Activated T-helper 9 cell treated with anti-CD3 and anti-CD28 coated beads, Interleukin-2, amount 50 U/mL, for 16 hours (primary cell): ENCODE data around the gene MYF6.

ENCODE experiments used
- DNase-seq: peaks from one replicate; pipeline ENCODE4 v3.0.0-alpha.2; 2020; ENCODE audit warnings: low read depth

The MYF6 gene

DNA sequence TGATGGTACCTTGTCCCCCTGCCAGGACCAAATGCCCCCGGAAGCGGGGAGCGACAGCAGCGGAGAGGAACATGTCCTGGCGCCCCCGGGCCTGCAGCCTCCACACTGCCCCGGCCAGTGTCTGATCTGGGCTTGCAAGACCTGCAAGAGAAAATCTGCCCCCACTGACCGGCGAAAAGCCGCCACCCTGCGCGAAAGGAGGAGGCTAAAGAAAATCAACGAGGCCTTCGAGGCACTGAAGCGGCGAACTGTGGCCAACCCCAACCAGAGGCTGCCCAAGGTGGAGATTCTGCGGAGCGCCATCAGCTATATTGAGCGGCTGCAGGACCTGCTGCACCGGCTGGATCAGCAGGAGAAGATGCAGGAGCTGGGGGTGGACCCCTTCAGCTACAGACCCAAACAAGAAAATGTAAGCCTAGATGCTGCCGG, 410 bp downstream of the MYF6 start:
- no peak for DNase-seq

DNA sequence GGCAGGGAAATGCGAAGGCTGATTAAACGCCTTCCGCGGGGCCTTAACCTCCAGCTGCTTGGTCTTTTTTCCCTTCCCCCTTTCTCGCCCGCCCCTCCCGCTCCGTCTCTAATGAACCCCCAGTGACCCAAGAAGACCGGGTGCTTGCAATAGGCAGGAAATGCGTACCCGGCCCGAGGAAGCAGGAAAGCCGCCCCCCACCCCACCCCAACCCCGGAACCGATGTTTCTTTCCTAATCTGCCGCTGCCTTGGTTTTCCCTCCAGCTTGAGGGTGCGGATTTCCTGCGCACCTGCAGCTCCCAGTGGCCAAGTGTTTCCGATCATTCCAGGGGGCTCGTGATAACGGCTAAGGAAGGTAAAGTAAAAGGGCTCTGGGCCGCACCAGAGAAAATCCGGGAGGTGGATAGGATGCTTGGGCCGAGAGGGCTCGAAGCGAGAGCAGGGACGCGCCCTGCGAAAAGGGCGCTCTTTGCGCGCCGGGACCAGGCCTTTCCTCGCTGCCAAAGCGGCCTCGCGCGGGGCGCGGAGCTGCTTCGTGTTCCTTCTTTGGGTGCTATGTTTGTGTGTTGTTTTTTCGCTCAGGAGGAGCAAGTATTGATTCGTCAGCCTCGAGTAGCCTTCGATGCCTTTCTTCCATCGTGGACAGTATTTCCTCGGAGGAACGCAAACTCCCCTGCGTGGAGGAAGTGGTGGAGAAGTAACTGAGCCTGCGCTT, 983 bp downstream of the MYF6 start:
- no peak for DNase-seq

DNA sequence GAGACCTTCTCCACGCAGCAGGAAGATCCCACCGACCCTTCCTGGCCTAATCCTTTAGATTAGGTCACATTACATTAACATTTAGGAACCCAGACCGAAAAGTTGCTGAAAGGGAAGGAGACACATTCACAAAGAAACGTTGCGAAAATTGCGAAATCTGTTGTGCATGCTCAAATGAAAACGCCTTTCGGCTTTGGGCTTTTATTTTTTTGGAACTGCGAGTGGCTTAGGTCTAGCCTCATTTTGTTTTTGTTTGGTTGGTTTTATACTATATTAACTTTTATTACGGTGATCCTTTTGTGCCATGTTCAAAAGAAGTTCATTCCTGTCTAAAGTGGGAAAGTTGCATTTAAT, 1.5 kb downstream of the MYF6 start:
- DNase-seq = no peak

DNA sequence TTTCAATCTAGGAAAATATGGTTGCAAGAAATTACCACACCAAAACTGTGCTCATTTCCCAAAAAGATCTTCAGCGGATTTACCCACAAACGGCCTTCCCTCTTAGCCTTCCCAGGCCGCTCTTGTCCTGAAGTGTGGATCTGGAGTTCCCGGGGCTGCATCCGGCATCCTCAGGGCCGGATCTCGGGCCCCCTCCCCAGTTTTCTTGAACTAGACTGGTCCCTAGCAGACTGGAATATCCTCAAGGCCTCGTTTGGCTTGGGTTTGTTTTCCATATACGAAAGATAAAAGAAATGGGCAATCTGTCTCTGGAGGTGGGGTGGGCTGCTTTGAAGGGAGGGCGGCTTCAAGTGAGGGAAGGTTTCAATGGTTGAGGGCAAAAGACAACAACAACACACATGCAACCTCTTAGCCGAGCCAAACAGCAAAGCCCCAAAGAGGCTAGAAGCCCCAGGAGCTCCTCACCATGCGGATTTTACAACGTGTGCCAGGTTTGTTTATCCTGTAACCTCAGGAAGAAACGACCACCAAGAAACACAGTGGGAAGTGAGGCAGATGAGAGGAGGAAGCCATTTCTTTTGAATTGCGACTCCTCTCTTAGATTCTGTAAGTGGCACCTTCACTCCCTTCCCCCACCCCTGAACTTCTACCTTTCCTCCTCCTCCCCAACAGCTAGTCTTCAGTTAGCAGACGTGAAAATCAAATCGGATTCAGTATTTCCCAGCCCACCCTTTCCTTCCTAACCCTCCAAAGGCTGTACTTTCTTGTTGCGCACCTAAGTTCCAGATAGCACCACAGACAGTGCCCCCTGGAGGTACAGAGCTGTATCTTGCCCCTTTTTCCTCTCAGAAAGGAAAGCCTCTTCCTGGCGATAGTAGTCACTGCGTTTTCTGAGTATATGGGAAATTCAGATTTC, 2.6 kb downstream of the MYF6 start:
- DNase-seq = no peak

DNA sequence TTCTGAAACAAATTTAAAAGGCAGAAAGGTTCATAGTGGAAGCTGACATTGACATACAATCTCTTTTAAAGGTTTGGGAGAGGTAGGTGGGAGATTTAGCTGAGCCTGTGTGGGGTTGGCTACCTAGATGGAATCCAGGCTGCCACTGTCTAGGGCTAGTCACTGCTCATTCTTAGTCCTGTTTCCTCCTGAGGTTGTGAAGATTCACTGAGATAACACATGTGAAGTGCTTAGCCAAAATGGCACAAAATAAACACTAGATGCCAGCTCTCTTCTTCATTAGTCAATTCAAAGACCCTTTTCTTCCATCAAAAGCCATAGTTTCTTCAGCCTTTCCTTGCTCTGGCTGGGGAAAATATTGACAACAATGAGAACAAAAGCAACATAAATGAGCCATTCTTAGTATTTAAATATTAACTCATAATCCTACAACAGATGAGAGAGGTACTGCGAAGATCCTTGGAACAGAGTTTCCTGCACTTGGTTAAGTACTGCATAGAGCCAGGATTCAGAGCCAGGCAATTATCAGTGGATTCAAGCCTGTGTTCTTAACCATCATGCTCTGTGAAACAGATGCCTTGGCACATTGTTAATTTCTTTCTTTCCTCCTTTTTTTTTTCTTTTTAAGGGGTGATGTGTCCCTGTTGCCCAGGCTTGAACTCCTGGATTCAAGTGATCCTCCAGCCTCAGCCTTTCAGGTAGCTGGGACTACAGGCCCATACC, 3.5 kb downstream of the MYF6 start:
- no peak for DNase-seq

DNA sequence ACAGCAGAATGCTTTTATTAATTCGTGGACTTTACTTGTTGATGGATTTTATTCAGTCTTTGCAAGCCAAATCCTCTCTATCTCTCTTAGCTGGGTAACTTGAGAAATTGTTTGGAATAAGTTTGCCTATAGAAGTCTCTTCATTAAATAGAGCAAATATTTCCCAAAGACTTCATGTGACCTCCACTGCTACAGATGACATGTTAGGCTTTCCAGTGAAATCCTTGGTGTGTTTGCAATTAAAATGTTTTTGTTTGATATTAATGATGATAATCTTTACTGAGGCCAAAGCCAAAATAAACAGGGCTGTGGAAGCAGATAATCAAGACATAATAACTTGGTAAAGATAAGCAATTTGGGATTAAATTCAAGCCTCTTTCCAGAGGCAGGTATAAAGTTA, 4.4 kb downstream of the MYF6 start:
- no peak for DNase-seq

DNA sequence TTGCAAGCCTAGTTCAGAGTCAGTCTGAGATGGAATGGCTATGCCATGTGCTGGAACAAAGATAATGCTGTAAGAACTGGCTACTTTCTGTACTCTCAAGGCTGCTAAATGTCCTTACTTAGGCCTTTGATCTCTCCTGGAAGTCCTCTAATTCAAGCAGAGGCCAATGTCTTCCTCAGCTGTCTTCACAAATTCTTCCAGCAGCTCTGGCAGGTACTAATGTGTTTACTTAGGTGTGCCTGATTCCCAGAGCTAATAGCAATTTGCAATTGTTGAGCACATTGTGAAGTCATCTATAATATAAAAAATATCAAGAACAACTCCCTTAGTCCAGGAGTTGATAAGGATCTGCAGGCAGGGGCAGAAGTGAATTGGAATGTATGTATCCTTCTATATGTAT, 5.4 kb downstream of the MYF6 start:
- no peak for DNase-seq

DNA sequence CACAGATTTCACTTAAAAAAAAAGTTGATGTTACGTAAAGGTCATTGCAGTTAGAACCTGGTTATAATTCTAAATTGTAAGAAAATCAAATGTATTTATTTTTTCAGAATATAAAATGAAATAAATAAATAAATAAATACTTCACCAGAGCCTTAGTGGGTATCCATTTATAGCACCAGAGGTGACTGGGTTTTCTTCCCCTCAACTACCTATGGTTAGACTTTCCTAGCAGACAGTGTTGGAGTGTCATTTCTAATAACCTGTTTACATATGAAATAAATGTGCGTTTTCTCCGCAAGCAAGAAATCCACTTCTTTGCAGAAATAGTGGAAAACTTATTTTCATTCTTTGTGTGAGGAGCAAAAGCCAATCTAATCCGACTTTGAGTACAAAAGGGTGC, 6.0 kb downstream of the MYF6 start:
- no peak for DNase-seq

DNA sequence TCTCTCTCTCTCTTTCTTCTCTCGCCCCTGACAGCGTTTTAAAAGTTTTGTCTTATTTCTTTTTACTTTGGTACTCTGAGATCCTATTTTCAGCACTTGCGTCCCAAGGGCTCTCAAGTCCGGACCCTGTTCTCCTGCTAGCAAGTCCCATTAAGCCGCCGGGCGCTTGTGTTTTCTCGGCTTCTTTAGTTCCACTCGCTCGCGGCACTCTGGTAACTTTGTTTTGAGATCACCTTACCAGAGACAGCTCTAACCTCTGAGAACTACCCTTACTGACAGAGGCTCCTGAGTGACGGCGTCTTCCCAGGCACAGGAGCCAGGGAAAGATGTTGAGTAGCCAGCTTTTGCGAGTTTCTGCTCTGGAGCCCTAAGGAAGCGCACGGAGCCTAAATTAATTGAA, 6.6 kb downstream of the MYF6 start:
- DNase-seq = no peak

DNA sequence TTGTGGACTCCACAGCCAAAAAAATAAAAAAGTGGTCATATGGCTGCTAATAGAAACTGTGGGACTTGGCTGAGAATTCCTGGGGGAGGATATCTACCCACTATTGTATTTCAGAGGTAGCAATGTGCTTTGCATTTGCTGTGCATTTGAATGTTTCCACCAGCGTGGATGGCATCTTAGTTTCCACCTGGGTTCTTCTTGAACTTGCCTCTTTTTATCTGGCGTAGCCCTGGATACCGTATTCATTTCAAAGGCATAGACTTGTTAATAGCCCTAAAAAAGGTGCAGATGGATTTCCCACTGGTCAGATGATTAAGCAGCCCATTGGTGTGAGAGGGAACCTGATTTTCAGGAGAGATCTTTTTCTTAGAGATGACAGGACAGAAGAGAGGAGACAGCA, 7.4 kb downstream of the MYF6 start:
- DNase-seq = no peak

DNA sequence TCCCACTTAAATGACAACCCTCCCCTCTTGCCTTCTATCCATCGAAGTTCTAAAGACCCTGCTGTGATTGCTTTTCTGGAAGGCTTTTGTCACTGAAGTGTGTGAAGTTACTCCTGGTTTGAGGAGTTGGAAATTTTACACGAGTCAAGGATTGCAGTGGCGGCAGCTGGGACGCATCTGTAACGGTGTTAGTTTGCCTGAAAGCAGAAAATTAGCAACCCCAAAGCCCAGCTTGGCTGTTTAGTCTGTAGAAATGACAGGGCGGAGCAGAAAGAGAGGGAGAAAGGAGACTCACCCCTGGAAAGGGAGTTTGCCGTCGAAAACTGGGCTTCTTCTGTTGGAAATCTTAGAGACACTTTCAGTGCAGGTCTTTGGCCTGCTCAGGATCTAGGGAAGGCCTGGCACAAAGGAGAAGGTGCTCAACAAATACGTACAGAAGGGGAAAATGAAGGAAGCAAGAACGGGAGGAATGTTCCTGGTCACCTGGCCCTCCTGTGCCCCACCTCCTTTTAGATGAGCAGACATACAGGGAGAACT, 8.3 kb downstream of the MYF6 start:
- DNase-seq = no peak

DNA sequence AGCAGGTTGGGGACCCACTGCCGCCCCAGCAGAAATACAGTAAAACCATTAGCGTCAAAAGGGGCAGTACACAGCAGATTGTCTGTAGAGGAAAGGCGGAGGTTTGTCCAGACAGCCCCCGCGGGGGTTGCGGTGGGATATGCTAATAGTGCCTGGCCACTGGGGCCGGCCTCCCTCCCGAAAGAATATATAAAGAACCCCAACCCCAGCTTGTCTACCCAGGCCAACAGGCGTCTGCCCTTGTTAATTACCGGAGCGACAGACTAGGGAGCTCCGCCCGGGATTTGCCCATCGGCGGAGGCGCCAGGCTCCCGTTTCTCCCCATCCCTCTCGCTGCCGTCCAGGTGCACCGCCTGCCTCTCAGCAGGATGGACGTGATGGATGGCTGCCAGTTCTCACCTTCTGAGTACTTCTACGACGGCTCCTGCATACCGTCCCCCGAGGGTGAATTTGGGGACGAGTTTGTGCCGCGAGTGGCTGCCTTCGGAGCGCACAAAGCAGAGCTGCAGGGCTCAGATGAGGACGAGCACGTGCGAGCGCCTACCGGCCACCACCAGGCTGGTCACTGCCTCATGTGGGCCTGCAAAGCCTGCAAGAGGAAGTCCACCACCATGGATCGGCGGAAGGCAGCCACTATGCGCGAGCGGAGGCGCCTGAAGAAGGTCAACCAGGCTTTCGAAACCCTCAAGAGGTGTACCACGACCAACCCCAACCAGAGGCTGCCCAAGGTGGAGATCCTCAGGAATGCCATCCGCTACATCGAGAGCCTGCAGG, 9.4 kb downstream of the MYF6 start, which contains the start of gene MYF5:
Gene MYF5, plus strand, starts transcription at position 217 of the 774 bp plus-strand sequence. Its CDS starts 152 bp downstream, at position 369.
- no peak for DNase-seq

DNA sequence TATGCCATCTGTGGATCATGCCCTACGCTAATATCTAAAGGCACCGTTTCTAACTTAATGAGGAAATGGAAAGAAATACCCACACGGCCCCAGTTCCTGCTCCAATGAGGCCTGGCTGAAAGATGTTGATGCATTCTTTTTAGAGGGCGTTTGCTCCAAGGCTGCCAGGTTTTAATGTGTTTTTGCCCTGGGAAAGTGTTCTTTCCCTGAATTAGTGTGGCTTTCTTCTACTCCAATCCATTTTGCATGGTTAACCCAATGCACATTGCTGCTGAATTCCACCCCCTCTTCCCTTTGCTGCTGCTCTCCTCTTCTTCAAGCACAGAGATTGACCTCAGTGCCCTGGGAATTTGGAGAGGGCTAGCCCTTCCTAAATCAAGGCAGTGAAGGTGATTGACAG, 10.4 kb downstream of the MYF6 start:
- no peak for DNase-seq

DNA sequence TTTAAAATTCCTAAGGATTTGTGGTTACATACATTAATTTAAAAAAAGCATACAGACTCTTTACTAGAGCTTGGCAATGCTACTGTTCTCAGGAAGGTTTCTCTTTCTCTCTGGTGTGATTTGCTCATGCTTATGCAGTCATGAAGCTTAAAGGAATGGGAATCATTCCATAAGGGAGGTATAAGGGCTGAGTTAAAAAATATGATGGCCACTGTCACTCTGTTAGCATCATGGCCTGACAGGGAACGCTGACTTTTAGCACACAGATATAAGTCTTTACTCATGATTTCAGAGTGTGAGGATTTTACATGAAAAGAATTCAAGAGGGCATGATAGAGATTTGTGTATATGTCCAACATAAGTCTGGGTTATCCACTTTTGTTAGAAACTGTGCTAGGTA, 13.1 kb downstream of the MYF6 start:
- no peak for DNase-seq

DNA sequence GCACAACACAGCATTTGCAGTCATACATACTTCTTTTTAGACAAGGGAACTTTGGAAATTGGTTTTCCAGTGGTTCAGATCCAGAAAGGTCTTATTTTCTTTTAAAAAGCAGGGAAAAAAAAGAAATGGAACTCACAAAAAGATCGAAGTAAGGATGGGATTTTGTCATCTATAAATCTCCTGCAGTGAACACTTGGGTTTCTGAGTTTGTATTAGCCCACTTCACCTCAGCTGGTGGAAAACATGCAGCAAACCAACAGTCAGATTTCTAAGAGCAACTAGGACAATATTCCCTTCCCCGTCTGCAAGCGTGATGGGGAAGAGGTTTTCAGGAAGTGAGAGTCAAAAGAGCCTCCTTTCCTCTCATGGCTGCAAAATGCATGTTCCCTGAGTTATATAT, 13.9 kb downstream of the MYF6 start:
- DNase-seq = no peak

DNA sequence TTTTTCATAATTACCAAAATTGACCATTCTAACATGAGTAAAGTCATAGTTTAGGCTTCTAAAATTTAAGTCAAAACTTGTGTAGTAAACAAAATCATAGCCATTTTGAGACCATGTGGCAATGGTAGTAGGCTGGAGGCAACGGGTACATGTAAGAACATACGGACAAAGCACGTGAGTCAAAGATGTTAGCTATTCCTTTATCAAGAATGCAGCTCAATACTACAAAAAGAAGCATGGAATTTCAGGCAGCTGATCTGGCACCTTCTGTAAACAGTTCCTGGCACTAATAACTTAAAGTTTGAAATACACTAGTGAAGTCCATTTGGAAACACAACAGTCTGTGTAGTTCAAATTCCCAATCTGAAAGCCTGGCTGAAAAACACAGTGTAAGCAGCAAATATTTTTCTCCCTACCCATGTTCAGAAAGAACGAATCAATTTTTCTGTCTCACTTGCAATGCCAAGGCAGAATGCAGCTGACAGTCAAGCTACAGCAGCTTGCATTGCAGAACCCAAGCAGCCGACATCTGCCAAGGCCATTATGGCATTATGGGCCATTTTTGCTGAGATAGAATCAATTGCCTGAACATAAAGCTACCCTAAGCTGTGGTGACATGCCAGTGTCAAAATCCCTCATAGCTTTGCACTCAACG, 38.5 kb downstream of the MYF6 start:
- DNase-seq = no peak

DNA sequence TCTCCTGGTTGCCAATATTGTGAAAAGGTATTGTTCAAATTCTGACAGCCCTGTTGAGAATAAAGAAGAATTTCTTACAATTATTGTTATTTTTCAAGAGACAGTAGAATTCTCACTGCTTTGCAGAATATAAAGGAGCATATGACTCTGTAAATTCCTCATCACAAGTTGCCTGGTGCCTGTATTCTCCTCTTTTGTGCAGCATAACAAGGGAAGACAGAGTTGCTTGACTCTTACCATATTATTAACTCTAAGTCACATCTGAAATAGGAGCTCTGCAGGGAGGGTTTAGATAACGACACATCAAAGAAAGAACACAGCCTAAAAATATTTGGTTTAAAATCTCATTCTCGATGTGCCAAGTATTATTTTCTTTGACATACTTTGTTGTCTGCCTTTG, 40.4 kb downstream of the MYF6 start:
- no peak for DNase-seq

DNA sequence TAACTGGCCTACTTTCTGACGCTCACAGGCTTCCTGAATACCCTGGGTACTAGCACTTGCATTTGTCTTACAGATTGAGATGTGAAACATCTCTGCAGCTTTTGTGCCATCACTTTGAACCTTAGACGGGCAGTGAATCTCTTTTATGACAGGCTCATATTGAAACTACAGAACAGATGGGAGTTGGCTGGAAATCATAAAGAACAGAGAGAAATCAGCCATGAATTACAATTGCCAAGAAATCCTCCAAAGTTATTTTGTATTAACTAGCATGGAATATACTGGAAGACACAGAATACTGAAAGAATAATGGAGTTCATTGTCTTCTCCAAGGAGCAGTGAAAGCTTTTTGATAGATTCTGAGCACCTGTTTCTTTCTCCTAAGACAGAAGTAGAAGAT, 42.0 kb downstream of the MYF6 start:
- no peak for DNase-seq

DNA sequence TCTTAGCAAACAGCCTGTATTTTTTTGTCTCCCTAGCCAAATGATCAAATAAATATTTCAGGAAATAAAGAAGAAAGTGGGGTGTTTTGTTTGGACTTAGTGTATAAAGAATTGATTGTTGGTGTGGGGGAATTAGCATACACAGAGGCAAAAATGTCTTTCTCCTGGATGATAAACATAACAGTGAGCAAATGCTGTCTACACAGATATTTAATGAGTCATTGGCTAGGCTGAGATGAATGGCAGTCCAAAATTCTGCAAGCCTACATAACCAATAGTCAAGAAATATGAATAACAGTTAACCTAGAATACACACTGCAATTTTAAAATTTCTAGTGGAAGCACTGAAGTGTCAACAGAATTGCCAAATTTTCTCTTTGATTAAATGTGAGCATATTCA, 45.0 kb downstream of the MYF6 start:
- no peak for DNase-seq

DNA sequence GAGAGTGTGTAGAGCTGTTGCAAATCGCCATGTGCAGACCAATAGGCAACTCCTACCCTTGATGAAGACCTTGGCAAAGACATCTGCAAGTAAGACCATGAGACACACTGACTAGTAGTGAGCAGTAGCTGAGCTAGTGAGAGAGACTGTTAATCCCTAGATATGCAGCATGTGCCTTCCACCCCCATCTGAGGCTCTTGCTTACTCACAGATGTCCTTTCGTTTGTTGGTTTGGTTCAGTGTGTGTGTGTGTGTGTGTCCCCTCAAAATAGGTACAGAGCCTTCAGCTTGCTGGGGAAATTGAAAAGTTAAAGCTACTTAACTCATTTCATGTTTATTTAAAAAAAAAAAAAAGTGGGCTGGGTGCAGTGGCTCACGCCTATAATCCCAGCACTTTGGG, 46.8 kb downstream of the MYF6 start:
- DNase-seq = no peak

DNA sequence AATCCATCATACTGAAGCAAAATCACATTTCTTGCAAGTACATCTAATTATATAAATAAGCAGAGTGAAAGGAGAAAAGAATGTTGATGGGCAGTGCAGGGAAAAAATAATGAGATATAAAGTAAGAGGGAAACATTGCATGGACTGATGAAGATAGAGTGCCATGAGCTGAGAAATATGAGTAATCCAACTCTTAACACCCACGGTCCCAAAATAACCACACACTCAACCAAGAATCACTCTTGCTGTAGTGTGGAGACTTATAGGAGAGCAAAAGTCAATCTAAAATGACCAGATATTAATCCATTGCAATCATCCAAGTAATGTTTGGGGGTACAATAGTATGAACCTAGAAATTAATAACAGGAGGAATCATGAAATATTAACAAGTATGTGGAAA, 49.4 kb downstream of the MYF6 start:
- no peak for DNase-seq
